NT2/D1 (cell line): Measurements from ENCODE around the gene CNTNAP1.
"Not testable (repeated sequence)": the region's sequence is repeated elsewhere in the genome, so short reads cannot be mapped to it uniquely, and the experiment has no call there.

ENCODE experiments used
- DNase-seq: peaks from one replicate; pipeline ENCODE4 v3.0.0-alpha.2; 2011; ENCODE audit warnings: low read depth, low spot score
- H3K27me3 ChIP-seq: 2 replicates; pipeline ENCODE4 v1.6.0; 2011; ENCODE audit warnings: mild to moderate bottlenecking; ENCODE audit not compliant: insufficient read length, insufficient read depth
- H3K36me3 ChIP-seq: 2 replicates; pipeline ENCODE4 v1.6.1; 2011; ENCODE audit warnings: mild to moderate bottlenecking, low read length, mixed read lengths; ENCODE audit not compliant: insufficient read depth, insufficient read length
- H3K4me1 ChIP-seq: 2 replicates; pipeline ENCODE4 v1.5.1; 2011; ENCODE audit not compliant: insufficient read depth, insufficient read length
- H3K4me3 ChIP-seq: 2 replicates; pipeline ENCODE4 v1.5.1; 2011; ENCODE audit warnings: low read depth; ENCODE audit not compliant: insufficient read length
- H3K9ac ChIP-seq: 2 replicates; pipeline ENCODE4 v1.6.0; 2011; ENCODE audit warnings: low read depth; ENCODE audit not compliant: insufficient read length
- H3K9me3 ChIP-seq: 2 replicates; pipeline ENCODE4 v1.5.1; 2011; ENCODE audit warnings: mild to moderate bottlenecking, low read length; ENCODE audit not compliant: insufficient read depth
- SUZ12 ChIP-seq: IDR thresholded peaks from 2 replicates; pipeline ENCODE4 v1.6.1; 2011; ENCODE audit not compliant: insufficient read length, insufficient read depth; ENCODE audit errors: extremely low read depth
- YY1 ChIP-seq: IDR thresholded peaks from 2 replicates; pipeline ENCODE4 v1.6.1; 2011; ENCODE audit not compliant: insufficient read length, insufficient read depth
- ZNF274 ChIP-seq: IDR thresholded peaks from 2 replicates; pipeline ENCODE4 v1.6.1; 2011; ENCODE audit warnings: mild to moderate bottlenecking, low read depth, low read length

Gene CNTNAP1

DNA sequence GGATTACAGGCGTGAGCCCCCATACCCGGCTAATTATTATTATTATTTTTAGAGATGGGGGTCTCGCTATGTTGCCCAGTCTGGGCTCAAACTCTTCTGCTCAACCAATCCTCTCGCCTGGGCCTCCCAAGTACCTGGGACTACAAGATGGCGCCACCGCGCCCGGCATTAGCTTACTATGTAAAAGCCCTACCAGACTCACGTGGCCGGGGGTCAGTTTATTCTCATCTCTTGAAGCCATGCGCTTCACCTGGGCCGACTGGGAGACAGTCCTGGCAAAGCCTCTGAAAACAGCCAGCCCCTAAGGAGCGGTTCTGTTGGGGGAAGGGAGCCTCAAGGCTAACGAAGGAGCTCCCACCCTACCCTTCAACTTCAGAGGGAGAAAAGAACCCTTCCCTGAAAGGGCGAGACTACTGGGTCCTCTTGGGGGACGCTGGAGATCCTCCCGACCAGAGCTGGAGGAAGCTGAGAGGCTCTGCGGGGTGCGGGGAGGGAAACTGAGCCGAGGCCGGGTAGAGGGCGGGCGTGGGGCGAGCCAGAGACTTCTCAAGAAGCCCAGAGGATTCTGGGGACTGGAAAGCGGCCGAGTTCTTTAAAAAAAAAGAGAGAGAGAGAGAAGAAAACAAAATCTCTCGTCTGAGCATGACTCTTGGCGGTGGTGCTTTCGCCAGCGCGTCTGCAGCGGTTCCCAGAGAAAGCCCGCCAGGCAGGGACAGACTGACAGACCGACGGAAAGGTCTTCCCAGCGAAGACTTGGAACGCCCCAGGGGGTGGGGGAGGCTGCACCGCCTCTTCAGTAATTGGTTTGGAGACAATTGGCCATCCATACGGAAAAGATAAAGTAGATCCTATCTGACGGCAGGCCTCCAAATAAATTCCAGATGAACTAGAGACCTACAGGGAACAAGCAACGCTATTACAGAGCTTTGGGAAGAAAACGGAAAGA, 28.9 kb upstream of the CNTNAP1 start:
- H3K36me3 ChIP-seq, result no peaks in the 10 kb centered on the region
- no peaks in the 10 kb centered on the region for H3K4me1 ChIP-seq
- peak overlapping the region; percentile 40 for H3K4me3 ChIP-seq
- no peaks in the 10 kb centered on the region for H3K9me3 ChIP-seq
- H3K9ac ChIP-seq, result peak overlapping the region; percentile 82
- TF ChIP-seq ZNF274 (no peak), YY1 (no peak), SUZ12 (no peak)
- H3K27me3 ChIP-seq, result no peaks in the 10 kb centered on the region
- no peak for DNase-seq

DNA sequence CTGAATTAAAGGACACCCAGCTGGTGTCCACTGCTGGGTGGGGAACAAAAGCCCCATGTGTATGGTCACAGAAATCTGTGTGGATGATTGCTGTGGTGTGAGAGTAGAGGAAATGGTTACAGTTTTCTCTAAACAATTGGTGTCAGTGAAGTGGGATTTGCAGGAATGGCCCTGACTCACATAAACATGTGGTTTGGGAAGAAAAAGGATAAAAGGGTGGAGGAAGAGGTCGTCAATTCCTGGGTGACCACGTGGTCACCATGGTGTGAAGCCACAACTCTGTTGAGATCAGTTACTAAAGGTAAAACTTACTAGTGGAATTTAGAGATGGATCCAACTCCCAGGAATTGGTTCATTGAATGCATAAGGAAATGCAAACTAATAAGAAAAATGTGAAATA, 26.8 kb upstream of the CNTNAP1 start:
- no peaks in the 10 kb centered on the region for H3K36me3 ChIP-seq
- H3K9ac ChIP-seq, result no peak overlapping the region
- no peak for TF ChIP-seq ZNF274
- no peak for TF ChIP-seq SUZ12
- TF ChIP-seq YY1, result no peak
- H3K4me3 ChIP-seq, result no peak overlapping the region
- no peak for DNase-seq
- no peaks in the 10 kb centered on the region for H3K27me3 ChIP-seq
- no peaks in the 10 kb centered on the region for H3K9me3 ChIP-seq
- no peaks in the 10 kb centered on the region for H3K4me1 ChIP-seq

GRCh38 chr17:42657824-42658588, 24.3 kb upstream of the CNTNAP1 start:
- Histone ChIP-seq H3K36me3 (peaks cover 16% of the 10 kb centered on the region), H3K4me3 (no peak overlapping the region), H3K9me3 (no peaks in the 10 kb centered on the region), H3K4me1 (no peaks in the 10 kb centered on the region), H3K27me3 (no peaks in the 10 kb centered on the region), H3K9ac (no peak overlapping the region)
- no peak for DNase-seq
- TF ChIP-seq ZNF274, result no peak
- TF ChIP-seq YY1, result no peak
- TF ChIP-seq SUZ12, result no peak

- no peaks in the 10 kb centered on the region for H3K4me1 ChIP-seq
- H3K27me3 ChIP-seq, result no peaks in the 10 kb centered on the region
- H3K36me3 ChIP-seq, result peaks cover 25% of the 10 kb centered on the region
- TF ChIP-seq YY1 (peak; percentile 44), SUZ12 (no peak)
- H3K9ac ChIP-seq, result peak within 1 kb of the TSS; percentile 94
- peak; percentile 79 for DNase-seq
- H3K9me3 ChIP-seq, result no peaks in the 10 kb centered on the region
- H3K4me3 ChIP-seq, result peak within 1 kb of the TSS; percentile 75
Observed at GRCh38 chr17:42659079-42659931, 23.0 kb upstream of the CNTNAP1 start, which contains the start of gene TUBG2. Gene TUBG2 (plus strand): TSS chr17:42659284. CDS start chr17:42659504, 220 bp downstream.

GRCh38 chr17:42659932-42660274, 22.4 kb upstream of the CNTNAP1 start:
- H3K36me3 ChIP-seq, result peaks cover 29% of the 10 kb centered on the region
- not testable (repeated sequence) for H3K27me3 ChIP-seq, H3K9ac ChIP-seq, H3K4me1 ChIP-seq, DNase-seq, H3K9me3 ChIP-seq
- H3K4me3 ChIP-seq, result peak overlapping the region; percentile 75

- no peaks in the 10 kb centered on the region for H3K9me3 ChIP-seq
- no peak overlapping the region for H3K9ac ChIP-seq
- H3K27me3 ChIP-seq, result no peaks in the 10 kb centered on the region
- no peak overlapping the region for H3K4me3 ChIP-seq
- DNase-seq, result no peak
- H3K4me1 ChIP-seq, result no peaks in the 10 kb centered on the region
- TF ChIP-seq YY1, result no peak
- no peak for TF ChIP-seq ZNF274
- no peak for TF ChIP-seq SUZ12
- H3K36me3 ChIP-seq, result peaks cover 35% of the 10 kb centered on the region
Observed at GRCh38 chr17:42660692-42661345, 21.5 kb upstream of the CNTNAP1 start.

DNA sequence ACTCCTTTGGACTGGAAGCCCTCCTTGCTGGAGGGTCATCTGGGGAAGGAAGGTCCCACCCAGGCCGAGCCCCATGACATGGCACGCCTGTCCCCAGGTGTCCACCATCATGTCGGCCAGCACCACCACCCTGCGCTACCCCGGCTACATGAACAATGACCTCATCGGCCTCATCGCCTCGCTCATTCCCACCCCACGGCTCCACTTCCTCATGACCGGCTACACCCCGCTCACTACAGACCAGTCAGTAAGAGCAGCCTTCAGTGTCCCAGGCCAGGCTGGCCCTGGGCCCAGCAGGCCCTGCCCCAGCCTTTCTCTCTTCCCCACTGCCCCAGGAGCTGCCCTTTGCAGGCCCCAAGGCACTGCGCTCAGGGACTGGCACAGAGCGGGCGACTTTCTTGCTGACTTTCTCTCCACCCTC, 16.7 kb upstream of the CNTNAP1 start:
- TF ChIP-seq SUZ12 (no peak), YY1 (no peak), ZNF274 (no peak)
- Histone ChIP-seq H3K4me3 (no peak overlapping the region), H3K27me3 (no peaks in the 10 kb centered on the region), H3K9ac (no peak overlapping the region), H3K9me3 (no peaks in the 10 kb centered on the region), H3K4me1 (peaks cover 20% of the 10 kb centered on the region), H3K36me3 (peaks cover 62% of the 10 kb centered on the region)
- no peak for DNase-seq

DNA sequence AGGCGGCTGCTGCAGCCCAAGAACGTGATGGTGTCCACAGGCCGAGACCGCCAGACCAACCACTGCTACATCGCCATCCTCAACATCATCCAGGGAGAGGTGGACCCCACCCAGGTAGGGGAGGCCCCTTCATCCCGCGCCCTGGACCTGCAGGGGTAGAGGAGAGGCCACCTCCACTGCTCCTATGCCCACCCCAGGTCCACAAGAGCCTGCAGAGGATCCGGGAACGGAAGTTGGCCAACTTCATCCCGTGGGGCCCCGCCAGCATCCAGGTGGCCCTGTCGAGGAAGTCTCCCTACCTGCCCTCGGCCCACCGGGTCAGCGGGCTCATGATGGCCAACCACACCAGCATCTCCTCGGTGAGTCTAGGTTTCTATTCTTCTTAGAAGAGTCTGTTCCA, 16.2 kb upstream of the CNTNAP1 start:
- Histone ChIP-seq H3K36me3 (peaks cover 66% of the 10 kb centered on the region), H3K4me1 (peaks cover 23% of the 10 kb centered on the region)
- not testable (repeated sequence) for H3K9ac ChIP-seq, H3K4me3 ChIP-seq, H3K9me3 ChIP-seq, DNase-seq, H3K27me3 ChIP-seq
